CD14-positive monocyte (primary cell): Measurements from ENCODE around the gene RIPOR3. TPM values are rescaled to one million over a fixed set of nuclear protein-coding genes. Genes with fewer than 3 reads are reported as not detected.

Source experiments
- DNase-seq, 3 donors: peaks; one replicate each; pipeline ENCODE4 v3.0.0-alpha.2; 2011 to 2022
- H2AFZ ChIP-seq: 2 replicates; pipeline ENCODE4 v1.6.0; 2012; ENCODE audit warnings: mild to moderate bottlenecking, low read depth, low read length, inconsistent platforms; ENCODE audit not compliant: insufficient read depth, poor library complexity, severe bottlenecking
- H3K27ac ChIP-seq, 2 donors: 1 replicate in 1 of 2; 2 replicates in 1 of 2; pipeline ENCODE4 v1.5.1; 2012 to 2013; ENCODE audit warnings: low read length in 2 of 2, control low read depth in 1 of 2, inconsistent platforms in 1 of 2, low read depth in 1 of 2, mild to moderate bottlenecking in 1 of 2
- H3K27me3 ChIP-seq, 2 donors: one replicate each; pipeline versions ENCODE4 v1.6.0 to v1.6.1; 2011 to 2013; ENCODE audit warnings: low read length in 2 of 2; ENCODE audit not compliant: control insufficient read depth in 2 of 2, insufficient read depth in 2 of 2
- H3K36me3 ChIP-seq, 2 donors: replicated peaks in 1 of 2; 1 replicate in 1 of 2; 2 replicates in 1 of 2; pipeline versions ENCODE4 v1.5.1 to v1.6.1; 2012 to 2013; ENCODE audit warnings: low read length in 2 of 2, control low read depth in 1 of 2, inconsistent platforms in 1 of 2, mild to moderate bottlenecking in 1 of 2; ENCODE audit not compliant: insufficient read depth in 2 of 2, control insufficient read depth in 1 of 2
- H3K4me1 ChIP-seq, 2 donors: 1 replicate in 1 of 2; 2 replicates in 1 of 2; pipeline versions ENCODE4 v1.5.1 to v1.6.1; 2012 to 2013; ENCODE audit warnings: low read length in 2 of 2, control low read depth in 1 of 2, inconsistent platforms in 1 of 2, mild to moderate bottlenecking in 1 of 2, moderate library complexity in 1 of 2; ENCODE audit not compliant: insufficient read depth in 2 of 2, control insufficient read depth in 1 of 2
- H3K4me2 ChIP-seq: replicated peaks from 2 replicates; pipeline ENCODE3; 2012; ENCODE audit warnings: low read length, moderate library complexity, mild to moderate bottlenecking; ENCODE audit not compliant: poor library complexity, severe bottlenecking; ENCODE audit errors: extremely low read depth
- H3K4me3 ChIP-seq, 3 experiments: fragments of 200-600 bp in 1 of 3; sonication (generic) in 1 of 3; replicated peaks in 1 of 3; 1 replicate in 2 of 3; 2 replicates in 1 of 3; pipeline ENCODE4 v1.5.1; 2011 to 2013; ENCODE audit warnings: low read length in 3 of 3, mild to moderate bottlenecking in 3 of 3, control low read depth in 2 of 3, low read depth in 2 of 3, inconsistent platforms in 1 of 3, moderate library complexity in 1 of 3
- H3K79me2 ChIP-seq: 2 replicates; pipeline ENCODE4 v1.6.0; 2012; ENCODE audit warnings: mild to moderate bottlenecking, control low read depth, inconsistent platforms, low read length, moderate library complexity; ENCODE audit not compliant: insufficient read depth
- H3K9ac ChIP-seq: 2 replicates; pipeline ENCODE4 v1.6.0; 2017; ENCODE audit warnings: low read length, mild to moderate bottlenecking; ENCODE audit not compliant: insufficient read depth, poor library complexity, severe bottlenecking
- H3K9me3 ChIP-seq, 2 donors: replicated peaks in 1 of 2; 1 replicate in 1 of 2; 2 replicates in 1 of 2; pipeline versions ENCODE4 v1.5.1 to v1.6.1; 2012 to 2013; ENCODE audit warnings: low read length in 2 of 2, control low read depth in 1 of 2; ENCODE audit not compliant: control insufficient read depth in 1 of 2, insufficient read depth in 1 of 2
- H4K20me1 ChIP-seq: 2 replicates; pipeline ENCODE4 v1.6.0; 2012; ENCODE audit warnings: mild to moderate bottlenecking, low read length, control low read depth, moderate library complexity; ENCODE audit not compliant: insufficient read depth
- H3K27ac Mint-ChIP-seq, 7 donors: one replicate each; pipeline ENCODE4 v1.8.0; 2020; ENCODE audit warnings: mild to moderate bottlenecking in 7 of 7, mixed read lengths in 7 of 7, moderate library complexity in 6 of 7, inconsistent platforms in 2 of 7
- H3K27me3 Mint-ChIP-seq, 3 donors: one replicate each; pipeline ENCODE4 v1.8.0; 2021 to 2022; ENCODE audit warnings: low read depth in 3 of 3, mild to moderate bottlenecking in 3 of 3, mixed read lengths in 3 of 3, moderate library complexity in 3 of 3, inconsistent platforms in 1 of 3
- H3K36me3 Mint-ChIP-seq, 2 donors: one replicate each; pipeline ENCODE4 v1.8.0; 2020; ENCODE audit warnings: mixed read lengths in 2 of 2, inconsistent platforms in 1 of 2, mild to moderate bottlenecking in 1 of 2
- H3K4me1 Mint-ChIP-seq: one replicate; pipeline ENCODE4 v1.8.0; 2020; ENCODE audit warnings: mild to moderate bottlenecking, mixed read lengths
- H3K4me3 Mint-ChIP-seq, 2 donors: one replicate each; pipeline ENCODE4 v1.8.0; 2020; ENCODE audit warnings: mild to moderate bottlenecking in 2 of 2, mixed read lengths in 2 of 2, moderate library complexity in 1 of 2
- H3K9me3 Mint-ChIP-seq, 7 donors: one replicate each; pipeline ENCODE4 v1.8.0; 2020 to 2022; ENCODE audit warnings: mixed read lengths in 7 of 7, mild to moderate bottlenecking in 6 of 7, moderate library complexity in 6 of 7, inconsistent platforms in 2 of 7
- WGBS: methylation state at CpG from one replicate; pipeline ENCODE4 v1.1.5; 2013; ENCODE audit warnings: missing lambda C conversion rate; ENCODE audit not compliant: insufficient coverage; 5-methylcytosine and 5-hydroxymethylcytosine counted together
- intact Hi-C, 2 donors: fragments of 100-400 bp; cut with micrococcal nuclease; formaldehyde crosslinking; loops; one replicate each; pipeline versions ENCODE4 v1.15.0 to v1.15.1; 2023
- polyA plus RNA-seq, 3 donors: library from polyadenylated mRNA; depleted of rRNA in 1 of 3; unstranded in 2 of 3; stranded (reverse) in 1 of 3; fragments of 300-500 nt in 2 of 3; fragments of >200 nt in 1 of 3; fragmentation: Illumina TruSeq in 2 of 3; gene quantifications; 1 replicate in 2 of 3; 2 replicates in 1 of 3; pipeline ENCODE4 v1.2.3, GENCODE V29; 2012 to 2021
- TF ChIP-seq, protein P1 (sequence below): fragments of 200-600 bp; IDR thresholded peaks from one replicate; pipeline ENCODE4 v1.8.0; 2022; ENCODE audit warnings: antibody characterized with exemption, mild to moderate bottlenecking

RIPOR3 gene
- polyA plus RNA-seq, 3 donors = not detected

DNA sequence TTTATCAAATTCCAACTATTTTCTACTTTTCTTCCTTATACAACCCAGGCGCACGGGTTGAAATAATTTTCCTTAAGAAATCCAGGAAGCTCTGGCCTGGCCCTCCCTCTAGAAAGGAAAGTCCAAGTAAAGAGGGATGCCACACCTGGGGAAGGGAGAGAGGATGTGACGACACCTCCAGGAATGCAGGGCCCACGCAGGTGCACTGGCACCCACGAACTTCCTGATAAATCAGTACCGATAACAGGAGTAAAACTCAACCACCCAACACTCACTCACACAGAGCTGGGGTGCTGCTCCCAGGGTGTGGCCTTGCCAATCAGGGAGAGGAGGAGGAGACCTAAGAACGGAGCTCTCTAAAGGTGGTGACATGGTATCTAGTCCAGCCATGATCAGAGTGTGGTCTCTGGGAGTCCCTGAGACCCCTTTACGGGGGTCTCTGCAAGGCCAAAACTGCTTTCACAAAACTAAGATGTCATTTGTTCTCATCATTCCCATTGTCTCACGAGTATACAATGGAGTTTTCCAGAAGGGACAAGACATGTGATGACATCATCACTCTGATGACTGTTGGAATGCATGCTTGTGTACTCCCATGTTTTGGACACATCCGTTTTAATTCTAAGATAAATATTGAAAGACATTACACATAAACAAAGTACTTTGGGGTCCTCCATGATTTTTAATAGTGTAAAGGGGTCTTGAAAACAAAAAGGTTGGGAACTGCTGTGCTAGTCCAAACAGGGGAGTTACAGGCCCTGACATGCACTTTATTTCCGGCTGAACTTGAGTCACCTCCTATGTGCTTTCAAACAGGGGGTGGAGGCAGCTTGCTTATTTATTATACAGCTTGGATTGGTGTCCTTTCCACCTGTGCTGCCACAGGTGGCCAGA is 37.9 kb upstream of the RIPOR3 start:
- H3K27ac Mint-ChIP-seq = no peak overlapping the region
- H3K4me1 ChIP-seq = peaks cover 12 to 19% of the 10 kb centered on the region in 2 donors
- H3K4me3 ChIP-seq = no peak overlapping the region
- peaks cover 8 to 9% of the 10 kb centered on the region in 2 donors for H3K27me3 ChIP-seq
- no peaks in the 10 kb centered on the region for H4K20me1 ChIP-seq
- no peaks in the 10 kb centered on the region for H3K79me2 ChIP-seq
- H3K27ac ChIP-seq = no peak overlapping the region
- H3K4me1 Mint-ChIP-seq = peaks cover 14% of the 10 kb centered on the region
- H3K4me3 Mint-ChIP-seq = no peak overlapping the region
- H2AFZ ChIP-seq = no peak overlapping the region
- H3K9me3 Mint-ChIP-seq = peaks cover 0 to 3% (median 0%) of the 10 kb centered on the region in 7 donors
- no peaks in the 10 kb centered on the region for H3K9me3 ChIP-seq
- no peak overlapping the region for H3K9ac ChIP-seq
- no peak overlapping the region for H3K4me2 ChIP-seq
- intact Hi-C loops = no loop called here
- H3K36me3 Mint-ChIP-seq = no peaks in the 10 kb centered on the region
- 86% methylated on average over 2 of the region's 11 CpGs for WGBS
- peaks cover 3 to 29% (median 11%) of the 10 kb centered on the region in 3 donors for H3K27me3 Mint-ChIP-seq
- H3K36me3 ChIP-seq = no peaks in the 10 kb centered on the region
- TF ChIP-seq, protein P1, sequence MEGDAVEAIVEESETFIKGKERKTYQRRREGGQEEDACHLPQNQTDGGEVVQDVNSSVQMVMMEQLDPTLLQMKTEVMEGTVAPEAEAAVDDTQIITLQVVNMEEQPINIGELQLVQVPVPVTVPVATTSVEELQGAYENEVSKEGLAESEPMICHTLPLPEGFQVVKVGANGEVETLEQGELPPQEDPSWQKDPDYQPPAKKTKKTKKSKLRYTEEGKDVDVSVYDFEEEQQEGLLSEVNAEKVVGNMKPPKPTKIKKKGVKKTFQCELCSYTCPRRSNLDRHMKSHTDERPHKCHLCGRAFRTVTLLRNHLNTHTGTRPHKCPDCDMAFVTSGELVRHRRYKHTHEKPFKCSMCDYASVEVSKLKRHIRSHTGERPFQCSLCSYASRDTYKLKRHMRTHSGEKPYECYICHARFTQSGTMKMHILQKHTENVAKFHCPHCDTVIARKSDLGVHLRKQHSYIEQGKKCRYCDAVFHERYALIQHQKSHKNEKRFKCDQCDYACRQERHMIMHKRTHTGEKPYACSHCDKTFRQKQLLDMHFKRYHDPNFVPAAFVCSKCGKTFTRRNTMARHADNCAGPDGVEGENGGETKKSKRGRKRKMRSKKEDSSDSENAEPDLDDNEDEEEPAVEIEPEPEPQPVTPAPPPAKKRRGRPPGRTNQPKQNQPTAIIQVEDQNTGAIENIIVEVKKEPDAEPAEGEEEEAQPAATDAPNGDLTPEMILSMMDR = no peak
- no peak for DNase-seq

DNA sequence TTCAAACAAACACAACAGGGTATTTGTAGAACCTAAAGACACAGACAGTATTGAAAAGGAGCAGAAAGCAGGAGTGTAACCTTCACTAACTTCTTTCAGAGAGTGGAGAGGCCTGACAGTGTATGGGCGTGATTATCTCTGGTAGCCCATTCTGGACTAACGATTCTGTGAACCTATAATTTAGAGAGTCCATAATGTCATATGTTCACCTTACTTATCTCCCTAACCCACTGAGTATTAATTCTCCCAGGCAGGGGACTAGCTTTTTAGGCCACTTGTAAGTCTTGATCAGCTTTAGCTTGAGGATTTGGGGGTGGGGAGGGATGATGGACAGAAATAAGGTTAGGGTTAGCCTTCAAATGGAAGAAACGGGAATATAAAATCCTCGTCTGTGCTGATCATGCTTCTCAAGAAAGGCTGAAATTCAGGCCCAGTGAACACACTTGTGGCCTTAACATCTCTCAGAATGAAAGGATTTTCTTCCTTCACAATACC is 37.2 kb upstream of the RIPOR3 start:
- H3K9me3 ChIP-seq = no peaks in the 10 kb centered on the region
- 100% methylated on average over 1 of the region's 4 CpGs for WGBS

More for the DNA sequence above, 37.2 kb upstream of the RIPOR3 start:
- H3K36me3 ChIP-seq = no peaks in the 10 kb centered on the region
- no peak overlapping the region for H3K4me3 Mint-ChIP-seq
- no peak overlapping the region for H2AFZ ChIP-seq
- TF ChIP-seq, protein P1 = no peak
- no peaks in the 10 kb centered on the region for H4K20me1 ChIP-seq
- no peak overlapping the region for H3K4me2 ChIP-seq
- H3K27me3 Mint-ChIP-seq = peaks cover 3 to 29% (median 15%) of the 10 kb centered on the region in 3 donors
- H3K9me3 Mint-ChIP-seq = peaks cover 0 to 3% (median 0%) of the 10 kb centered on the region in 7 donors
- H3K27ac Mint-ChIP-seq = no peak overlapping the region
- no peaks in the 10 kb centered on the region for H3K36me3 Mint-ChIP-seq
- H3K79me2 ChIP-seq = no peaks in the 10 kb centered on the region
- no peak for DNase-seq
- no peak overlapping the region for H3K27ac ChIP-seq
- intact Hi-C loops = no loop called here
- H3K4me1 Mint-ChIP-seq = peaks cover 14% of the 10 kb centered on the region
- peaks cover 8 to 9% of the 10 kb centered on the region in 2 donors for H3K27me3 ChIP-seq
- no peak overlapping the region for H3K4me3 ChIP-seq
- no peak overlapping the region for H3K9ac ChIP-seq
- H3K4me1 ChIP-seq = peaks cover 12 to 19% of the 10 kb centered on the region in 2 donors
